AG09319 (cell line): Measurements from ENCODE around the gene DMC1.

ENCODE experiments used
- DNase-seq: peaks from one replicate; pipeline ENCODE4 v3.0.0-alpha.2; 2010; ENCODE audit warnings: low read depth; ENCODE audit errors: extremely low read depth
- TF ChIP-seq, protein P1 (sequence below): IDR thresholded peaks from 2 replicates; pipeline ENCODE4 v1.5.1; 2011; ENCODE audit warnings: low read depth, mild to moderate bottlenecking, inconsistent platforms, low read length, moderate library complexity

The DMC1 gene

DNA sequence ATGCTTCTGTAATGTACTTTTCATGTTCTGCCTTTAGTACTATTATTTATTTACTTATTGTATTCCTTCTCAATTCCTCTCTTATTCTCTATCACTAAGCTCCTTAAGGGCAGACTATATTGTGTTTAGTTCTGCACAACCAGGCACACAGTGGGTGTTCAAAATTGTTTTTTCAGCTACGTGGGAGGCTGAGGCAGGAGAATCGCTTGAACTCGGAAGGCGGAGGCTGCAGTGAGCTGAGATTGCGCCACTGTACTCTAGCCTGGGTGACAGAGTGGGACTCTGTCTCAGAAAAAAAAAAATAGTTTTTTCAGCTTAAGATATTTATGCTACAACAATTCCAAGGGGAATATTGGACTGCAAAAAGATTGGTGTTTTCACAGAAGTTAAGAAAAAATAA lies 46.5 kb downstream of the DMC1 start:
- TF ChIP-seq, protein P1, sequence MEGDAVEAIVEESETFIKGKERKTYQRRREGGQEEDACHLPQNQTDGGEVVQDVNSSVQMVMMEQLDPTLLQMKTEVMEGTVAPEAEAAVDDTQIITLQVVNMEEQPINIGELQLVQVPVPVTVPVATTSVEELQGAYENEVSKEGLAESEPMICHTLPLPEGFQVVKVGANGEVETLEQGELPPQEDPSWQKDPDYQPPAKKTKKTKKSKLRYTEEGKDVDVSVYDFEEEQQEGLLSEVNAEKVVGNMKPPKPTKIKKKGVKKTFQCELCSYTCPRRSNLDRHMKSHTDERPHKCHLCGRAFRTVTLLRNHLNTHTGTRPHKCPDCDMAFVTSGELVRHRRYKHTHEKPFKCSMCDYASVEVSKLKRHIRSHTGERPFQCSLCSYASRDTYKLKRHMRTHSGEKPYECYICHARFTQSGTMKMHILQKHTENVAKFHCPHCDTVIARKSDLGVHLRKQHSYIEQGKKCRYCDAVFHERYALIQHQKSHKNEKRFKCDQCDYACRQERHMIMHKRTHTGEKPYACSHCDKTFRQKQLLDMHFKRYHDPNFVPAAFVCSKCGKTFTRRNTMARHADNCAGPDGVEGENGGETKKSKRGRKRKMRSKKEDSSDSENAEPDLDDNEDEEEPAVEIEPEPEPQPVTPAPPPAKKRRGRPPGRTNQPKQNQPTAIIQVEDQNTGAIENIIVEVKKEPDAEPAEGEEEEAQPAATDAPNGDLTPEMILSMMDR, result no peak
- no peak for DNase-seq

DNA sequence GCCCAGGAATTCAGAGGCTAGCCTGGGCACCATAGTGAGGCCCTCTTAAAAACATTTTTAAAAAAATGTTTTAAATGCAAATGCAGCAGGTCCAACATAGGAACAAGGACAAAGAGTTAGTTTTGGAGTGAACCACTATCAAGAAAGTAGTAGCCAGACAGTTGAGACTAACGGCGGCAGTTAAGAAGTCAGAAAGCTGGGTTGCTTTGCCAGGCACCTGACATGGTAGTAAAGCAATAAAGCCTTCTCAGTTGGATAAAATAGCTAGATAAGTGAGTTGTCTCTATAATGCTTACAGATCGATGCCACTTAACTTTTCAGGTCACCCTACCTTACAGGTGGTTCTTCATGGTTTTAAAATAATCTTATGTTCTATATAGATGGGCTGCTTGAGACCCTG lies 47.0 kb downstream of the DMC1 start:
- no peak for DNase-seq
- TF ChIP-seq, protein P1, result no peak

DNA sequence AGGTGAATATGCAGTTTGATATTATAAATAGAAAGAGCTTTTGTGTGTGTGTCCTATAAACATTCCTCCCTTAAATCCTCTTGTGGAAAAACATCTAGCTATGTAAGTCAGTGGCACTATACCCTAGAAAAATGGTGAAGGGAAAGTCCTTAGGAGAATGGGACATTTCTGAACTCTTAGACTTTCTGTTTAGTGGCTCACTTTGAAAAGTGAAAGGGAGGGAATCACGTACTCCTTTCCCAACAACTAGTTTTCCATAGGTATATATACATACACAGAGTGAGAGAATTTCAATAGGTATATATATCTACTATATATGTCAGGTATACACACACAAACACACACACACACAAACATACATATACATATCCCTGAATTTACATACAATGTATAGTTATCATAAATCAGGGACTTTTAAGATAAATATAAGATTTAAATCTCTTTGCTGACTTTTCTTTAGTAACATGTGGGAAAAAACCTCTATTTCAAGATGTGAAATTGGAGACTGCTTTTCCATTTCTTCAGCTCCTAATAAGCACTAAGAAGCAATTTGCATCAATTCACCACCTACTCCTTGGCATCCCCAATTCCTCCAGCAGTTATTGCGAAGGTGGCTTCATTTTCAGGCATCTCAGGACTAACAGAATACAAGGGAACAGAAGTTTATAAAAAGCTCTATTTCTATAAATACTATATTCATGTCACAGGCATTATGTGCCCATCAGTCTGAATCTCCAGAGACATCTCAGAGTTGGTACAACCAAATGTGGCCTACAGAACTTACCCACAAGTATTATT lies 50.3 kb downstream of the DMC1 start:
- DNase-seq, result no peak
- TF ChIP-seq, protein P1, result no peak

DNA sequence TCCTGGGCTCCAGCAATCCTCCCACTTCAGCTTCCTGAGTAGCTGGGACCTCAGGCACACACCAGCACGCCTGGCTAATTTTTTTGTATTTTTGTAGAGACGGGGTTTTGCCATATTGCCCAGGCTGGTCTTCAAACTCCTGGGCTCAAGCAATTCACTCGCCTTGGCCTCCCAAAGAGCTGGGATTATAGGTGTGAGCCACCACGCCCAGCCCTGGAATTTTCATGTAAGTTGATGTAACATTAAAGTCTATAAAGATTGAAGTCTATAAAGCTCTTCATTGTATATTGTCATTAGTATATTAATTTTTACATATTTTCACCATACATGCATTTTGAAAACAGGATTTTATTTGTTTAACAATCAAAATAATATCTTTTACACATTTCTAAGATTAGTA lies 51.4 kb downstream of the DMC1 start:
- DNase-seq, result no peak
- TF ChIP-seq, protein P1, result no peak

DNA sequence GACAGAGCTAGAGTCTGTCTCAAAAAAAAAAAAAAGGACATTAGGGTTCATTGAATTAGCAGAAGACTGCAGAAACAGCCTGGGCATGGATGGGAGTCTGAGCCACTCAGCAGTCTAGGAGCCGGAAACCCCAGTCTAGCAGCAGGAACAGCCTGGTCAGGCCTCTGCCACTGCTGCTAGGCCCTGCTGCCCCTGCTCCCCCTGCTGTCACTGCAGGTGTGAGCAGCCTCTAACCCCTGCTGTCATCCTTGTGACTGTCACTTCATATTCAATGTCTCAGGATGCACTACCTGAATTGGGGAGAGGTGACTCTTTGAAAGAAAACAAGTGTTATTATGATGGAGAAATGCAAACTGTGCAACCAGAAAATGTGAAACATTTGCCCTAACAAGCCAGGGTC lies 56.9 kb downstream of the DMC1 start:
- DNase-seq, result no peak

DNA sequence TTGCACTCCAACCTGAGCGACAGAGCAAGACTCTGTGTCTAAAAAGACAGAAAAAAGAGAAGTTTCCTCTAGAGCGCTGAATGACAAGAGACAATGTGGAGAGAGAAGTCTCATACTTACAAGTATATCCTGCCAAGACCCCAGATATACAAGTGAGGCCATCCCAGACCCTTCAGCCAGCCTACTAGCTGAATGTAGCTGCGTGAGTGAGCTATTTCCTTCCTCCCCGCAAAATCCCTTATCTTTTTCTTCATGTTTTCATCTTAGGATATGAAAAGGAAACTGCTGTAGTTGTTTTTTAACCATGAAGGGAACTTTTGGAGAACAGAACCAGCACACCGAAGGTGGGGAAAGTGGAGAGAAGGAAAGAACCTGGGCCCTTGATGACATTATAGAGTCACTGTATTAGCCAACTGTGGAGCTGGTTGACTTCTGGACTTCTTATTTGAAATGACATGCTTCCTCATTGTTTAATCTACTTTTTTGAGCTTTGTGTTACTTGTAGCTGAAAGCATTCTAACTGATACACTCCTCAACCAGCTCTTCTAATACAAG lies 59.5 kb downstream of the DMC1 start:
- no peak for DNase-seq
- TF ChIP-seq, protein P1, result no peak

More for the DNA sequence above, 56.9 kb downstream of the DMC1 start:
- TF ChIP-seq, protein P1, result no peak

DNA sequence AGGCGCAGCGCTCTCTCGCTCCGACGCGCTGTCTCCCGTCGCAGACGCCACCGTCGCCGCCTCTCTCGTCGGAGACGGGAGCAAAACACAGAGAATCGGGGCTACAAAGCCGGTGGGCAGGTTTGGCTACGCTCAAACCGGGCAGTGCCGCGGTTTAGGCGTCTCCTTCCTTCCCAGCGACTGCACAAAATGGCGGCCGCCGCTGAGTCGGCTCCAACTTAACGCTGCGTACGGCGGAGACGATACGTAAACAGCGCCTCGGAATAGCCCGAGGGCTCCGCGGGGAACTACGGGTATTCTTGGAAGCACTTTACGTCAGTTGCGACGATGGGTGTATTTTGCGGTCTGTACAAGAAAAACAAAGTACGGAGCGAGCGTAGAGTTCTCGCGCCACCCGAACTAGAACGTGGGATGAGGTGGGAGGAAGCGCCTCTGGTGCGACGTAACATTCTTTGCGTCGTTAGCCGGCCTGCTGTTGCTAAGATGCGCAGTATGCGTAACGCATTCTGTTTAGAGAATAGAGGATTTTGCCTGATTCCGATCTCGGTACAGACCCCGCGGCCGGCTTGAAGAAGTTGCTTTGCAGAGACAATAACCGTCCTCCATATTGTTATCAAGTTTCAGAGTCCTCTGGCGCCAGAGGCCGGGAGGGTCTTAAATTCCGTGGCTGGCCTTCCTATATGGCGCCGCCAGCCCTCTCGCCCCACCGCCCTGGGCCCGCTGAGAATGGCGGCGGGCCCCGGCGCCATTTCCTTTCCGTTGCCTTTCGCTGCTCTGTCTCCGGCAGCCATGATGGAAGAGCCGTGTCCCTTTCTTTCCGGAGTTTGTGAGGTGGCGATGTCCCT lies 63.6 kb downstream of the DMC1 start, which contains the start of gene DDX17:
DDX17 (minus strand) TSS at position 194 of the 845 bp plus-strand sequence.
- DNase-seq, result peak; percentile 89
- TF ChIP-seq, protein P1, result no peak
